Stimulated activated CD4-positive, alpha-beta T cell treated with anti-CD3 and anti-CD28 coated beads, Interleukin-15, amount 100 ng/mL, for 24 hours (primary cell): Measurements from ENCODE around the gene CPEB1.
A peak's percentile ranks its signal among the peaks of the same experiment; 100 is the strongest.

ENCODE experiments used
- DNase-seq: peaks from one replicate; pipeline ENCODE4 v3.0.0-alpha.2; 2020

Gene CPEB1

DNA sequence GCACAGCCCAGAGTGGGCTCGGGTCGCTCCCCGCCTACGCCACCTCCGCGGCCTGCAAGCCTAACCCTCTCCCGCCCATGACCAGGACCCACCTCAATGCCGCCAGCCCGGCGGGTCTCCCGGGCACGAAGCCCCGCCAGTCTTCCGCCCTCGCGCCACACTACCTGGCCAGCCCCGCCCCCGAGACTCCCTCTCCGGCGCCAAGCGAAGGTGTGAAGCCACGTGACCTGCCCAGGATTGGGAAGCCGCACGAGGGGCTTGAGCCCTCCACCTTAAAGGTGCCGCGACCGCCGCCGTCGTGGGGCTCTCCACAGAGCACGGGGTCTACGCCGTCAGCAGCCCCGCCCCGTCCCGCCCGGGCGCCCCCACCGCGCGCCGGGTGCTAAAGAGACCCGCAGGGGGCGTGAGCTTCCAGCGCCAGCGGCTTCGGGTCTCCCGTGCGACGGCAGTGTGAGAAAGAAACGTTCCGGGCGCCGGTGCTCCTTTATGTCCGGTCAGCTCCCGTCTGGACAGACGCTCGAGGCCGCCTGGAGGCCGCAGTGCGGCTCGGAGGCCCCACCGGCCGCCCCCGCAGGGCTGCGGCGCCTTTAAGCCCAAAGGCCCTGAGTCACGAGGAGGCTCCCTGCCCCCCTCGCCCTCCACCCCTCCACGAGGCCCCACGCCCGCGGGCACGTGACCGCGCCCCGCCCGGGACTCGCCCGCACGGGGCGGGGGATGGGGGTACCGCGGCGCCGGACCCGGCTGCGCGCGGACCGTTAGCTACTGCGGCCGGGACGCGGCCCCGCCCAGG is at the start of gene CPEB1:
Gene CPEB1, minus strand, starts transcription at position 319 of the 790 bp plus-strand sequence. CDS start 18,904 bp downstream, outside the sequence.
- DNase-seq = peak; percentile 53

DNA sequence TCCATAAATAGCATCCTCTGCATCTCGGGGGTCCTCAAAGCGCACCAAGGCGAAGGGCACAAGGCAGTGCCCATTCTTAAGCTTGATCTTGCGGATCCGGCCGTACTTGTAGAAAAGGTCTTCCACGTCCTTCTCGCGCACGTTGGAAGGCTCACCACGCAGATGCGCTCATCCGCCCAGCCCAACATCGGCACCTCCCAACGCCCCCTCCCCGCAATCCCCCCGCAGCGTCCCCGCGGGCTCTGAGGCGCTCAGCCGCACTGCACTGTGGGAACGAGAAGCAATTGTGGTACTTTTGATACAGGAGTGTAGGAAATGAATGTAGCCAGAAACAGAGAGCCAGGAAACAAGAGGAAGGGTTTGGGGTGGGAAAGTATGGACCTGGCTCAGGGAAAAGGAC is 45.0 kb upstream of the CPEB1 start:
- no peak for DNase-seq

DNA sequence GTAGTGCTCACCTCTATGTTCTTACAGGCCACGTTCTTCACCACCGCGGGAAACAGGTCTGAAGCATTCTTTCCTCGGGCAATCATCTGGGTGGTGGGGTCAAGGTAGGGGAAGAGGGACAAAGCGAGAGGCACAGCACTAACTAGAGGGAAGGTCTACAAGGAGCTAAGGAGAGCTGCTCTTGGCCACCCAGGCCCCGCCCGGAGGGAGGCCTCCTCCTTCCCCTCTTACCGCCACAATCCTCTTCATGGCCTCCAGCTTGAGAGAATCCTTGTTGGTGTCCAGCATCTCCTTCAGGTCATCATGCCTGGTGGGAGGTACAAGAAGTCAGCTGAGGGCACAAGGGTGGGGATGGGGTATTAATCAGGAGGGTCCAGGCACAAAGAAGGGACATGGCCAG is 42.0 kb upstream of the CPEB1 start:
- DNase-seq = no peak

DNA sequence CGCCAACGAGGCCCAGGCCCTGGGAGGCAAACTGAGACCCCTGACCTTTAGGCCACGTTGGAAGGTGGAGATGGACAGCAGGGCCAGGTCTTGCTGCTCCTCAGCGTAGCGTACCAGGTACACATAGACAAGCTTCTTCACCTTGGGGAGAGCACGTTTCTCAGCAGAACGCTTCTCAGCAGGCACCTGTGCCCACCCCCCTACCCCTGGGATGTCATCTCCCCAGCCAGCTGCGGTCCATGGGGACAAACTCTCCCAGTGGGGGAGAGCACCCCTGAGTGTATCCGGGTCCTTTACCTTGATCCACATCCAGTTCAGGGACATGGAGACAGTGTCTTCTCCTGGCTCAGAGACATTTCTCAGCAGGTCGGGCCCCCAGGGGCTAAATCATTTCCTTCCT is 41.5 kb upstream of the CPEB1 start:
- DNase-seq = no peak

DNA sequence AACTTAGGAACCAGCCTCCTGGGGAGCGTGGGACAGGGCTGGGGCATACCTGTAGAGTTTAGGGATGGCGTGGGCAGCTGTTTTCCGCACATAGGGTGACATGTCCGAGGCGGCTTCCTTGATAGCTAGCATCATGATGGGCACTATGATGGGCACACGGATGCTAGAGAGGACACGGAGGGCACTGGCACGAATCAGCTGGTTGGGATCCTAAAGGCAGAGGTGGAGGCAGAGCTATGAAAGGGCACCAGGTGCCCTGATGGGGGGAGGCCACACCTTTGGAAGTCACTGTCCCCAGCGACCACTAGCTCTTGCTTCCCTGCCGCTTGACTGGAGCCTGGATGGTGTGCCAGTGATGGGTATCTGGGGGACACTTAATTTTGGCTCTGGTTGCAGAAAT is 34.2 kb upstream of the CPEB1 start:
- DNase-seq = no peak

DNA sequence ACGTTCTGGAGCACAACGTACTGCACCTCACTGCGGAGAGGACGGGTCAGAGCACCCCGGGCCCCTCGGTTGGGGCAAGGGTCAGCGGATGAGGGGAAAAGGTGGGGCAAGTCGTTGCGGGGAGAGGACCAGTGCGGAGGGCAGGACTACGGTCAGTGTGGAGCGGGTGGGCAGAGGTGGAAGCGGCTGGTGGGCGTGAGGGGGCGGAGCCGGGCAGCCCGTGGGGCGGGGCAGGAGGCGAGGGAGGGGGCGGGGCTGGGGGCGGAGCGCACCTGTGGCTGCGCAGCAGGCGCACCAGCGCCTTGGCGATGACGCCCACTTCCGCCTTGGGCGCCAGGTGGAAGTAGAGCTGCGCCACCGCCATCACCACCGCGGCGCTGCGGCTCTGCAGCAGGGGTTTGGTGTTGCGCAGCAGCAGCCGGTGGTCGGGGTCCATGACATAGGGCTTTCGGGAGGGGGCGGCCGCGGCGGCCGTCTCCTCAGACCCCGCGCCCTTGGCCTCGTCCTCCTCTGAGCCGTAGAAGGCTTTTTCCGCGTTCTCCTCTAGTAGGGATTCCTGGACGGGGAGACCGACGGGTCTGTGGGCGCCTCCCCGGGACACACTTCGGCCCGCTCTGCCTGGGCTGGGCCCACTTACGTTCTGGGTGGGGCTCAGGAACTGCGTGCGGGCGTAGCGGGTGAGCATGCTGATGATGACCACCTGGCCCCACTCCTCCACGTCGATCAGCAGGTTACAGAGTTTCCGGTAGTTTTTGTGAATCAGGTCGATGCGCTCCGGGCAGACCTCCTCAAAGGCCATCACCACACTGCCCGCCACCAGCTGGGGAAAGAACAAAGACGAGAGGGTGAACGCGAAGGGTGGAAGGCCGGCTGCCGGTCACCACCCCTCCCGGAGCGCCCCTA is 33.3 kb upstream of the CPEB1 start:
- DNase-seq = peak; percentile 84

DNA sequence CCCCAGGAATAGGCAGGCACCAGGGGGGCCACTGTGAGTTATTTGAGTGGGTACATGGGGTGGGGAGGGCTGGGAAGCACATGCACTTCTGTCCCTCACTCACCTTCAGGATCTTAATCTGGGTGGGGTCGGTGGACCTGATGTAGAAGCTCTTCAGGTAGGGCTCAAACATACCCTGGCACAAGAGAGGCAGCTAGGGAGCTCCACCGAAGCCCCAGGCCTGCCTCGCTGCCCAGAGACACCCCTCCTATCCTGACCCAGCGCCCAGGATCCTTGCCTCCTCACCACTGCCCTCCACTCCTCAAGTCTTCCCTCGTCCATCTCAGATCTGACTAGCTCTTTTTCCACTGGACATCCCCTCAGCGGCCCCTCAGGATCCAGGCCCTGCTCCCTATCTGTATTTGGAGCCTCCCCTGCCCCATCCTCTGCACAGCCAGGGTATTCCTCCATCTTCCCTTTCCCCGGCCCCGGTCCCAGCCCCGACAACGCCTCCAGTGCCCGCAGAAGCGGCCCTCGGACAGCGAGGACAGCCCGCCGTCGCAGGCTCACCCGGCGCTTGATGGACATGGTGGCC is 32.5 kb upstream of the CPEB1 start:
- DNase-seq = no peak

DNA sequence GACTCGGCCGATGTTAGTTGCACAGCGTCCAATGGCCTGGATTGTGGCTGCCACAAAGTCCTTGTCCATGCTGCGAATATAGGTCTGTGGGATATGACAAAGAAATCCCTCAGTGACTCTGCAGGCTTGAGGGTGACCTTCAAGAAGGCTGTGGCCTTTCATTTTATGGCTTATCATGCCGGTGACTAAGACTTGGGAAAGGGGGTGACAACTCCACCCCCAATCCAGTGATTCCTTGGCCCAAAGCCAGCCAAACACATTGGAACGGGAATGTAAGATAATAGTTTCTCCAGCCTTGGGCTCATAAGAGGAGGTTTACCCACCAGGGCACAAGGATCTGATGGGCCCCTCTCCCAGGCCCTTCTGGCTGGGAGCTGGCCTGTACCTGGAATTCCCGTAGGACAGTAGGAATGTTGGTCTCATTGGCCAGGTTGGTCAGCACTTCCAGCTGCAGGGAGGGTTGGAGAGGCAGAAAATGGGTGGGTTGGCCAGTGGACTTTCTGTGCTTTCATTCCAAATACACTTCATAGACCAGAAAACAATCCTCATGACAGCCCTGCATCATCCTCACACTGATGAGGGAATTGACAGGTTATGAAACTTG is 30.7 kb upstream of the CPEB1 start:
- DNase-seq = no peak

DNA sequence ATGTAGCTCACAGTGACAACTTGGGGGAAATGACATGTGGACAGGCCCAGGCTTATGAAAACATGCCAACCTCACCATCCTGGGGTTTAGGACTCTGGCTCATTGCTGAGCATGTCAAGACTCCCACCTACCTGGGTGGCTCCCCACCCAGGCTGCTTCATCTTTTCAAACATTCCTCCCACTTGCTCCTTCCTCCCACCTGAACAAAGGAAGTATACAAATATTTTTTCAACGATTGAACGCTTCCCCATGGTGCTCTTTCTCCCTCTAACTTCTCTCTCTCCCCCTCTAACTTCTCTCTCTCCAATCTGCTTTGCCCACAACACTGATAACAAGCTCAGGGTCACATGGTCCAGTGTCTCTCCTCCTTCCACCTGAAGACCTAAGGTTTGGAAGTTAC is 27.7 kb upstream of the CPEB1 start:
- DNase-seq = no peak

DNA sequence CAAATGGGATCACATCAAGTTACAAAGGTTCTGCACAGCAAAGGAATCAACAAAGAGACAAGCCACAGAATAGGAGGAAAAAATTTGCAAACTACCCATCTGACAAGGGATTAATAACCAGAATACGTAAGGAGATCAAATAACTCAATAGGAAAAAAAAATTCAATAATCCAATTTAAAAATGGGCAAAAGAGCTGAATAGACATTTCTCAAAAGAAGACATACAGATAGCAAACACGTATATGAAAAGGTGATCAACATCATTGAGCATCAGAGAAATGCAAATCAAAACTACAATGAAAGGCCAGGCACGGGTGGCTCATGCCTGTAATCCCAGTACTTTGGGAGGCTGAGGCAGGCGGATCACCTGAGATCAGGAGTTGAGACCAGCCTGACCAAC is 23.5 kb upstream of the CPEB1 start:
- DNase-seq = no peak

DNA sequence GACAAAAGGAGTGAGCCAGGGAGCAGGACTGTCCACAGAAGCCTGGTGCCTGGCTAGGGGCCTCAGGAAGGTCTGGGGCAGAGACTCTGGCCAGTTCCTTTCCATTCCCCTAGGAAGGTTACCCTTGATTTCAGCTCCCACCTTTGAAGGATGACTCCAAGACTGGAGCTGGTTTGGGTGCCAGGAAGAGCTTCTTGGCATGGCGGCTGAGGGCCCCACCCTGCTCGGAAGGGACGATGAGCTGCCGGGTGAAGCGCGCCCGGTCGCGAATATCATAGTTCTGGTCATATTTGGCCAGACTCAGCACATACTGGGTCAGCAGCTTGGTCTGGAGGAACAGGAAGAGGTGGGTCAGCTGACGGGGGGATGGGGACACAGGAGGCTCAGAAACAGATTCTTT is 19.4 kb upstream of the CPEB1 start:
- no peak for DNase-seq

DNA sequence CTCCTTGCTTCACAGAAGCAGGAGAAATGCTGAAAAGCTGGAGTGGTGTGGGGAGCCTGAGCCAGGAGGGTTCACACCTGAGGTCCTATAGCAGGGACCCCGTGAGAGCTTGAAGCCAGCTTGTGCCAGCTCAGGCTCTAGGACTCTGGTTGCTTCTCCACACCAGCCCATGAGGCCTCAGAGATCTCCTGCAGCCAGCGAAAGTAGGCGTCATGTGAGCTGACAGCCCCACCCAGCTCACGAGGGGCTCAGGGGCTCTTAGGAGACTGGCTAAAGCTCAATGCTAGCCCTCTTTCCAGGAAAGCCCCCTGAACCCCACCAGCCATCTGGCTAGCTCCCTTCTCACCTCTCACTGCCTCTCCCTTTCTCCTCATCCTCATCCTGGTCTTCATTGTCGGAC is 16.9 kb upstream of the CPEB1 start:
- no peak for DNase-seq

DNA sequence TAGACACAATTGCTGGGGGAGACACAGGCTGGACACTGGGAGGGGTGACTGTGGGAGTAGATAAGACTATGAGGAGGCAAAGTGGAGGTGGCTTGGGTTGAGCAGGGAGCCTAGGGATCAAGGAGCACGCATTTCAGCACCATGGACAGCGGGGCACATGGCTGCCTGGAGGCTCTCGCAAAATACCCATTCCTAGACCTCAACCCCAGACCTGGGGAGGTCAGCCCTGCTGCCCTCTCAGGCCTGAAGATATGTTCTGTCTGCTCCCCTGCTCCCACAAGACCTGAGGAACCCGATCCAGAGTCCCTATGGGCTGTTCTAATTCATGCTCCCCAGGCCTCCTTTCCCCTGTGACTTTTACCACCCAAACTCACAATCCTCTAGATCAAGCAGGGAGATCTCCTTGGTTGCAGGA is 16.0 kb upstream of the CPEB1 start:
- DNase-seq = peak; percentile 63

DNA sequence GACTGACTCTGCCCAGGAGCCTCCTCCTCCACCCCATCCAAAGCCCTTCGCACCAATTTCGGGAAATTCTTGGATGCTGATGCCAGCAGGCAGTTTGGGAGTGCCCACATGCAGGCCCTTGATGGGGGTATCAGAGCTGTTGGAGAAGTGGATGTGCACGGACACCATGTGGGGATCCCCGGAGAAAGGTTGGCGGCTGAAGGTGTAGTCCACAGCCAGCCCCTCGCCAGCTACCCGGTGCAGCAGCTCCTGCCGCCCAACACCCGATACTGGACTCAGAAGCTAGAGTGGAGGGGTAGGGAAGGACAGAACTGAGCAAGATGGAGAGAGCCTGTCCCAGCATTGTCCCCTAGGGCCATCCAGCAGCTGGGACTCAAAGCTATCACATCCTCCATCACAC is 15.5 kb upstream of the CPEB1 start:
- DNase-seq = no peak

DNA sequence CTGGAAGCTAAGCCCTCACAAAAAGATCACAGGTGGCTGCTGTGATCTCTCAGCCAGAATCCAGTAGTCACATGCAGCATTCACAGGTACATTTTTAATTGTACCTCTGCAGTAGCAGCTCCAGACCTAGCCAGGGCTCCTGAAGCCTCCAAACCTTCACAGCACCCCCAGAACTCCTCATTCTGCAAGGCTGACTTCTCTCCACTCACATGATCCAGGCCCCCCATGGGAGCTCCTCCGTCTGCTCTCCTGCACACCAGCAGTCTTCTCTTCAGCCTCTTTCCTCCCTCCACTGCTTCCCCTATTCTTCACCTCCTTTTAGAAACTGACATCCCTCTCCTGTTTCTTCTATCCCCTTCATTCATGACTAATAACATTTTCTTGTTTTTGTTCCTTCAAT is 13.2 kb upstream of the CPEB1 start:
- no peak for DNase-seq

DNA sequence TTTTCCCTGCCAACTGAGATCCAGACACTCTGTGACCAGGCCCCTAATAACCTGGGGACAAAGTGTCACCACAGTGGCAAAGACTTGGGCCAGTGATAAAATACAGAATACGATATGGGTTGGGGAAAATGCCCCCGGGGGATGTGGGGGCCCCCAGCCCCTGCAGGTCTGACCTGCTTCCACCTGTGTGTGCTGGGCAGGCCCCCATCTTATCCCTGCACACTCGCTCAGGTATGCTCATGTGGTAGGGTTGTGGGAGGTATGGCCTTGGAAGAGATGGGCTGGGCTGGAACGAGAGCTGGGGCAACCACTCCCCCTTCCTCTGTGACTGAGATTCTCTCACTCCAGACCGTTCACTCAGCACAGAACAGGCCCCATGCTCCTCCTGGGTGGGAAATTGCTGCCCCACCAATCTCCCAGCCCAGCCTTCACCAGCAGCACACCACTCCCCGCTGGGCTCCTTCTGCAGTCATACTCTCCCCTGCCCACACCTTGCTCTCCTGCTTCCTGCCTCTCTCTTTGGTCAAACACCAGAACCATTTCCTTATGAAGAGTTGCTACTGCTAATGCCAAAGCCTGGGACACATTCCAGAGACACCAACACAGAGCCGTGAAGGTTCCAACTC is 9.6 kb upstream of the CPEB1 start:
- no peak for DNase-seq

DNA sequence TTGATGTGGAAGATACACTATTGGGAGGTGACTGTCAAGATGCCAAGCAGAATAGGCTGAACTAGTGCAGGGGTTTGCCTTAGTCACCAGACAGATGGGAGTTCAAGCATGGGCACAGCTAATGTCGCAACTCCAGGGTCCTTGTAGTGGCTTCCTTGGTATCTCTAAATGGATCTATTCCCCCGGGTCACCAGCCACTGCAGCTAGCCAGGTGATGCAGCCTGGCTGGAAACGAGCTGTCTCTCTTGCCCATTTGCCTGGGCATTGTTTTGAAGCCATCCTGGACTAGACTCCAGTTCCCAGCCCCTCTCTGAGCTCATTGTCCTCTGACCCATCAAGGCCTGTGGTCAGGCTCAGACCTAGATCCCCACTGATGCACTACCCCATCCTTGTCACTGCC is 8.4 kb upstream of the CPEB1 start:
- DNase-seq = no peak

DNA sequence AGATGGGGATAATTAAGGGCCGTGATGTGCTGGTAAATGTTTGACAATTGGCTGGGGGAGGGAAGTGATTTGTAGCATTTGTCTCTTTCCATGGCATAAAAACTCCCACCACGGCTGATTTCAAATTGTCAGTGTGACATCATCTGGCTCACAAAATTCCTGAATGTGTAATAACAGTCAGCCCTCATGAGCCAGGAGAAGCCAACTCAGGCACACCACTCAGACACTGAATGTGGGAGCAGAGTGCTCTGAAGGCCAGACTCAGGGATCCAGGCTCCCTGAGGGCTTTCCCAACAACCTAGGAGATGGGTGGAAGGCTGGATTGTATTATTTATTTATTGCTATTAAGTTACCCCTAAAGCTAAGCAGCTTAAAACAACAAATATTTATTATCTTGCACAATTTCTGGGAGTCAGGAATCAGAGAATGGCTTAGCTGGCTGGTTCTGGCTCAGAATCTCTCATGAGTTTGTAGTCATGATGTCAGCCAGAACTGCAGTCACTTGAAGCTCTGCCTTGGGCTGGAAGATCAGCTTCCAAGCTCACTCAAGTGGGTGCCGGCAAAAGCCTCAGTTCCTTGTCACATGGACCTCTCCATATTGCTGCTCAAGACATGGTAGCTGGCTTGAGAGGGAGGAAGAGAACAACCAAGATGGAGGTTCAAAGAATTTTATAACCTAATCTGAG is 6.5 kb upstream of the CPEB1 start:
- DNase-seq = no peak

DNA sequence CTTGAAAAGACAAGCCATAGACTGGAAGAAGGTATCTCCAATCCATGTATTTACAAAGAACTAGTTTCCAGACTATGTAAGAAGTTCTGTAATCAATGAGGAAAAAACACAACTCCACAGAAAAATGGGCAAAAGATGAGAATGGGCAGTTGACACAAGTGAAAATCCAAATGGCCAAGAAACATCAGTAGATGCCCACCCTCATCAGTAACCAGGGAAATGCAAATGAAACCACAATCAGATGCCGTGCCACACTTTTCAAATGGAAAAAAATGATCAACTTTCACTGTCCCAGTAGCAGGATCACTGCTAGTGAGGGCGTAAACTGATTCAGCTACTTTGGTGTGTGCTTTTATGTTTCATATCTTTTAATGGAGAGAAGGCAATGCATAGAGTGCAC is 4.5 kb upstream of the CPEB1 start:
- no peak for DNase-seq

DNA sequence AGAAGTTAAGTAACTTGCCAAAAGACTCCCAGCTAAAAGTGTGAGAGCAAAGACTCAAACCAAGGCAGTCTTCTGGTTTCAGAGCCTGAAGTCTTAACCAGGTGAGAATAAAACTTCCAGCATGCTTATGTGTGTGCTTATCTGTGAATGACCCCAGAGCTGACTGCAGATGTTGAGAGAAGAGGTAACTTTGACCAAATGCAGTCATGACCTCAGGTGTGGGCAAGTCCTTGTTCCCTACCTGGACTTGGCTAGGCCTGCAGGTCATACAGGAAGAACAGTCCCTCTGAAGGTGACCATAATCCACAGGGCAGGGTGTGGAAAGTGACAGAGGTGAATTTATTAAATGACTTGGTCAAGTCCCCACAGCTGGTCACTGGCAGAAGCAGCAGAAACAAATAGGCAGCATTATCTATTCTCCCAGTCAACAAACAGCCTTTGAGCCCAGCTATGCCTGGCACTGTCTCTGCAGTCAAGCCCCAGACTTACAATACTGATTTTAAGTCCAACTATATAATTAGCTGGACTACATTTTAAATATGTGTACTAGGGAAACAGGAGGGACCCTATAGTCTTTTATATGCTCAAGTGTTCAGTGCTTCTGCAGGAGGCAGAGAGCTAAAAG is 3.0 kb upstream of the CPEB1 start:
- DNase-seq = no peak

DNA sequence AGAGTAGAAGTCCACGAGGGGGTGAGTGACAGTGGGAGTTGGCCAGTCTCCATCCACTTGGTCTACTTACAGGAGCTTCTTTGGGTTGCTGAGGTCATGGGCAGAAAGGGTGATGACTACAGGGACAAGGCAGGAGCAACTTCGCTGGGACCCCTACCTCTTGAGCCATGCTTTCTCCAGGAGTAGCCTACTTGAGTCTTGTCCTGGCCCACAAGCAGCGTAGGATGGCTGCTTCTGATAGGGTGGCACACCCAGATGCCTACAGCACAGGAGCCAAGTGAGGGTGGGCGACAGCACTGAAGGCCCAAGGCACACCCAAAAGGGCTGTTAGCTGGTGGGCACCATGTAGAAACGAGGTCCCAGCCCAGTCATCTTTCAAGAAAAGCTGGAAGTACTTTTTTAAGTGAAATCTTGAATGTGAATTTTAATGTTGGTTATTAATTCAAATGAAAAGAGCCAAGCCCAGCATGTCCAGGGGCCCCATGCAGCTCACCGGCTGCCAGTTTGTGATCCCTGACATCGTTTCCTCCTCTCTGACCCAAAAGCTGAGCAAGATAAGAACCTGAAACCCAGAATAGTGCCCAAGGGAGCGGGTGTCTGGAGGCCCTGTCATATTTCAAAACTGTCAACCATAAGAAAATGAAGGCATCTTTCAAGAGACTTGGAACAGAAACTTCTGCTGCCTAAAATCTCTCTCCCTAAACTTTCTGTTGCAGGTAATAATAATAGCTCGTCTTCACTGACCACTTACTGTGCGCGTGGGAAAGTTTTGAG is 2.2 kb upstream of the CPEB1 start:
- DNase-seq = no peak
